Osteoblast (primary cell): ENCODE results near the gene PURB. TPM values are rescaled to one million over a fixed set of nuclear protein-coding genes. Genes with fewer than 3 reads are reported as not detected.

ENCODE experiments used
- DNase-seq: peaks from one replicate; pipeline ENCODE4 v3.0.0; 2011; ENCODE audit warnings: low spot score, mixed read lengths; ENCODE audit not compliant: insufficient read length; ENCODE audit errors: missing footprints
- H2AFZ ChIP-seq: 2 replicates; pipeline ENCODE4 v1.6.0; 2011; ENCODE audit warnings: mild to moderate bottlenecking, low read length
- H3K27ac ChIP-seq: 2 replicates; pipeline ENCODE4 v1.5.1; 2011; ENCODE audit warnings: mild to moderate bottlenecking, low read depth, low read length, moderate library complexity
- H3K27me3 ChIP-seq: 2 replicates; pipeline ENCODE4 v1.6.0; 2012; ENCODE audit warnings: mild to moderate bottlenecking, control low read depth, inconsistent platforms, low read length, moderate library complexity; ENCODE audit not compliant: insufficient read depth
- H3K36me3 ChIP-seq: 2 replicates; pipeline ENCODE4 v1.5.1; 2011; ENCODE audit warnings: mild to moderate bottlenecking, low read length, control low read depth, moderate library complexity; ENCODE audit not compliant: insufficient read depth
- H3K4me1 ChIP-seq: 2 replicates; pipeline ENCODE4 v1.5.1; 2011; ENCODE audit warnings: mild to moderate bottlenecking, low read length, control low read depth, moderate library complexity; ENCODE audit not compliant: insufficient read depth
- H3K4me2 ChIP-seq: 2 replicates; pipeline ENCODE4 v1.6.0; 2011; ENCODE audit warnings: mild to moderate bottlenecking, low read length; ENCODE audit not compliant: insufficient read depth
- H3K4me3 ChIP-seq: fragments of 200-600 bp; sonication (generic); 3 replicates; pipeline ENCODE4 v1.5.1; 2012; ENCODE audit warnings: mild to moderate bottlenecking, low read length, inconsistent platforms; ENCODE audit not compliant: insufficient read depth
- H3K79me2 ChIP-seq: 2 replicates; pipeline ENCODE4 v1.6.0; 2012; ENCODE audit warnings: mild to moderate bottlenecking, low read length, control low read depth, inconsistent platforms; ENCODE audit not compliant: insufficient read depth
- H3K9me3 ChIP-seq: 2 replicates; pipeline ENCODE4 v1.5.1; 2011; ENCODE audit warnings: low read depth, low read length, control low read depth
- H4K20me1 ChIP-seq: 2 replicates; pipeline ENCODE4 v1.6.0; 2012; ENCODE audit warnings: mild to moderate bottlenecking, low read length, control low read depth; ENCODE audit not compliant: insufficient read depth
- total RNA-seq: library from RNA; depleted of rRNA; stranded (reverse); fragments of >200 nt; gene quantifications from 2 replicates; pipeline ENCODE4 v1.2.3, GENCODE V29; 2012
- TF ChIP-seq, protein P1 (sequence below): IDR thresholded peaks from 2 replicates; pipeline ENCODE4 v1.5.1; 2011; ENCODE audit warnings: mild to moderate bottlenecking, low read depth, low read length, moderate library complexity; ENCODE audit errors: extremely low read depth

PURB gene
- total RNA-seq, 1 donor: 22.8 TPM

DNA sequence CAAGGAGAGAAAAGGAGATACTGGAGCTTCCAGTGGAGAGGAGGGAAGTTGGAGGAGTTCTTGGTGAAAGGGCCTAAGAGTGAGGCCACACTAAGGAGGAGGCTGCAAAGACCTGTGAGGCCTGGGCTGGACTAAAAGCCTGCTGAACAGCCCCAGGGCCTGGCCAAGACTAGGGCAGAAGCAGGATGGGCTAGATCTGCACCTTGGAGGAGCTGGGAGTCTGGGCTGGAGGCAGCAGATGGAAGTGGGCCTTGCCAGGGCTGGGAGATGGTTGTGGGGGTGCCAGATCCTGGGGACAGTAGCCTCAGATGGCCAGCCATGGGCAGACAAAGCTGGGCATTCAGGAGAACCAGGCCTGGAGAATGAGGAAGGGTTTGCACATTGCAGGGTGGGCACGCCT is 6.5 kb upstream of the PURB start:
- Histone ChIP-seq H3K9me3 (no peaks in the 10 kb centered on the region), H3K27ac (no peak overlapping the region), H3K36me3 (no peaks in the 10 kb centered on the region), H4K20me1 (no peaks in the 10 kb centered on the region), H3K27me3 (no peaks in the 10 kb centered on the region), H3K4me2 (no peak overlapping the region), H2AFZ (no peak overlapping the region), H3K79me2 (peaks cover 49% of the 10 kb centered on the region), H3K4me3 (no peak overlapping the region), H3K4me1 (no peaks in the 10 kb centered on the region)
- DNase-seq: no peak
- TF ChIP-seq, protein P1, sequence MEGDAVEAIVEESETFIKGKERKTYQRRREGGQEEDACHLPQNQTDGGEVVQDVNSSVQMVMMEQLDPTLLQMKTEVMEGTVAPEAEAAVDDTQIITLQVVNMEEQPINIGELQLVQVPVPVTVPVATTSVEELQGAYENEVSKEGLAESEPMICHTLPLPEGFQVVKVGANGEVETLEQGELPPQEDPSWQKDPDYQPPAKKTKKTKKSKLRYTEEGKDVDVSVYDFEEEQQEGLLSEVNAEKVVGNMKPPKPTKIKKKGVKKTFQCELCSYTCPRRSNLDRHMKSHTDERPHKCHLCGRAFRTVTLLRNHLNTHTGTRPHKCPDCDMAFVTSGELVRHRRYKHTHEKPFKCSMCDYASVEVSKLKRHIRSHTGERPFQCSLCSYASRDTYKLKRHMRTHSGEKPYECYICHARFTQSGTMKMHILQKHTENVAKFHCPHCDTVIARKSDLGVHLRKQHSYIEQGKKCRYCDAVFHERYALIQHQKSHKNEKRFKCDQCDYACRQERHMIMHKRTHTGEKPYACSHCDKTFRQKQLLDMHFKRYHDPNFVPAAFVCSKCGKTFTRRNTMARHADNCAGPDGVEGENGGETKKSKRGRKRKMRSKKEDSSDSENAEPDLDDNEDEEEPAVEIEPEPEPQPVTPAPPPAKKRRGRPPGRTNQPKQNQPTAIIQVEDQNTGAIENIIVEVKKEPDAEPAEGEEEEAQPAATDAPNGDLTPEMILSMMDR: no peak

DNA sequence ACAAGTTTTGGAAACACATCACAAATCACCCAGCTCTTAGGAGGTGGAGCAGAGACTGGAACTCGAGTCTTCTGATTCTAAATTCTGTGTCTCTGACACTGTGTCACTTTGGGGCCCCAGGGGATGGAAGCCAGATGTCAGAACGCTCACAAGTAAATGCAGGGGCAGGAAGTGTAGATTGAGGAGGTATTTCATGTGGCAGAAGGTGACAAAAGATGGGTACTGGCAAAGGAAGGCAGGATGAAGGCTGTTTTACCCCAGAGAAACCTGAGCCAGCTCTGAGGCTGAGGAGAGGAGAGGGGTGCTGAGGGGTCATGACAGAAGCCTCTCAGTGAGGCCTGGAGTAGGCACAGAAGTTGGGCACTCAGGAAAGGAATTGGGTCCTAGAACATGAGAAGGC is 6.0 kb upstream of the PURB start:
- Histone ChIP-seq H3K27ac (no peak overlapping the region), H2AFZ (no peak overlapping the region), H3K4me2 (no peak overlapping the region), H3K9me3 (no peaks in the 10 kb centered on the region), H3K36me3 (no peaks in the 10 kb centered on the region), H3K4me1 (peaks cover under 1% of the 10 kb centered on the region), H4K20me1 (no peaks in the 10 kb centered on the region), H3K4me3 (no peak overlapping the region), H3K79me2 (peaks cover 51% of the 10 kb centered on the region), H3K27me3 (no peaks in the 10 kb centered on the region)
- DNase-seq: no peak
- TF ChIP-seq, protein P1: no peak

DNA sequence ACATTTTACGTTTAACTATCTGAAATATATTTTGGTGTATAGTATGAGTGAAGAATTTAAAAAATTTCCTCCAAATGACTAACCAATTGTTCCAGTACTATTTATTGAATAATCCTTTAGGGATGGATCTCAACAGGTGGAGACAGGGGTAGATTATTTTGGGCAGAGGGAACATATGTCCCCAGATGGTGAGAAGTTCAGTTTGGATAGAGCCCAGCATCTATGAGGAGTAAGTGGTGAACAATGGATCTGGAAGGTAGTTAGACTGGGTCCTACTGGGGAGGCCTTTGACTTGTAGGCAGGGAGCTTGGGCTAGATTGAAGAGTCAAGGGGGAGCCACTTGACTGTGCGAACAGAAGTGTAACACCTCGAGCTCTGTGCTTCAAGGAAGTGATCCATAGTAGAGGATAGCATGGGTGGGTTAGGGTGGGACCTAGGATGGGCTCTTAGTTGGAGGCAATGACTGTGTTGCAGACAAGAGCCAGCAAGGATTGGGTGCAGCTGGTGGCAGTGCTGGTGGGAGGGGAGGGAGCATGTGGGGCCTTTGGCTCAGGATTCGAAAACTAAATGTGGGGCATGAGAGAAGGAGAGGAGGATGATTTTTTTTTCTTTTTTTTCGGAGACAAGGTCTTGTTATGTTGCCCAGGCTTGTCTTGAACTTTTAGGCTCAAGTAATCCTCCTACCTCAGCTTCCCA is 3.9 kb upstream of the PURB start:
- no peaks in the 10 kb centered on the region for H3K36me3 ChIP-seq
- H3K4me2 ChIP-seq: no peak overlapping the region
- no peaks in the 10 kb centered on the region for H3K9me3 ChIP-seq
- TF ChIP-seq, protein P1: no peak
- H3K4me3 ChIP-seq: no peak overlapping the region
- peaks cover 8% of the 10 kb centered on the region for H3K4me1 ChIP-seq
- H4K20me1 ChIP-seq: peaks cover 2% of the 10 kb centered on the region
- no peak overlapping the region for H3K27ac ChIP-seq
- peaks cover 49% of the 10 kb centered on the region for H3K79me2 ChIP-seq
- H3K27me3 ChIP-seq: no peaks in the 10 kb centered on the region
- H2AFZ ChIP-seq: no peak overlapping the region
- no peak for DNase-seq

DNA sequence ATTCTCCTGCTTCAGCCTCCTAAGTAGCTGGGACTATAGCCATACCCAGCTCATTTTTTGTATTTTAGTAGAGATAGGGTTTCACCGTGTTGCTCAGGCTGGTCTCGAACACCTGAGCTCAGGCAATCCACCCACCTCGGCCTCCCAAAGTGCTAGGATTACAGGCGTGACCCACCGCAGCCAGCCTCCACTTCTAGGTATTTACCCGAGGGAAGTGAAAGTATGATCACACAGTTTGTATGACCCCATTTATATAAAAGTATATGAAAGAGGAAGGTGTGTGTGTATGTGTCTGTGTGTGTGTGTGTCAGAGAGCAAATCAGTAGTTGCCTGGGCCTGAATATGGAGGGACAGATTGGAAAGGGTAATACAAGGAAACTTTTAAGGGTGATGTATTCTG is 2.0 kb upstream of the PURB start:
- no peak overlapping the region for H3K27ac ChIP-seq

More for the DNA sequence above, 2.0 kb upstream of the PURB start:
- Histone ChIP-seq H3K9me3 (no peaks in the 10 kb centered on the region), H3K4me3 (no peak overlapping the region), H3K4me2 (no peak overlapping the region), H3K79me2 (peaks cover 62% of the 10 kb centered on the region), H4K20me1 (peaks cover 21% of the 10 kb centered on the region), H3K27me3 (no peaks in the 10 kb centered on the region), H2AFZ (no peak overlapping the region), H3K4me1 (peaks cover 27% of the 10 kb centered on the region), H3K36me3 (peaks cover 13% of the 10 kb centered on the region)
- TF ChIP-seq, protein P1: no peak
- DNase-seq: no peak
